CD14-positive monocyte (primary cell): ENCODE data around the gene NEFH. TPM values are rescaled to one million over a fixed set of nuclear protein-coding genes. Genes with fewer than 3 reads are reported as not detected.

Source experiments
- DNase-seq, 3 donors: peaks; one replicate each; pipeline ENCODE4 v3.0.0-alpha.2; 2011 to 2022
- H2AFZ ChIP-seq: 2 replicates; pipeline ENCODE4 v1.6.0; 2012; ENCODE audit warnings: mild to moderate bottlenecking, low read depth, low read length, inconsistent platforms; ENCODE audit not compliant: insufficient read depth, poor library complexity, severe bottlenecking
- H3K27ac ChIP-seq, 2 donors: 1 replicate in 1 of 2; 2 replicates in 1 of 2; pipeline ENCODE4 v1.5.1; 2012 to 2013; ENCODE audit warnings: low read length in 2 of 2, control low read depth in 1 of 2, inconsistent platforms in 1 of 2, low read depth in 1 of 2, mild to moderate bottlenecking in 1 of 2
- H3K27me3 ChIP-seq, 2 donors: one replicate each; pipeline versions ENCODE4 v1.6.0 to v1.6.1; 2011 to 2013; ENCODE audit warnings: low read length in 2 of 2; ENCODE audit not compliant: control insufficient read depth in 2 of 2, insufficient read depth in 2 of 2
- H3K36me3 ChIP-seq, 2 donors: replicated peaks in 1 of 2; 1 replicate in 1 of 2; 2 replicates in 1 of 2; pipeline versions ENCODE4 v1.5.1 to v1.6.1; 2012 to 2013; ENCODE audit warnings: low read length in 2 of 2, control low read depth in 1 of 2, inconsistent platforms in 1 of 2, mild to moderate bottlenecking in 1 of 2; ENCODE audit not compliant: insufficient read depth in 2 of 2, control insufficient read depth in 1 of 2
- H3K4me1 ChIP-seq, 2 donors: 1 replicate in 1 of 2; 2 replicates in 1 of 2; pipeline versions ENCODE4 v1.5.1 to v1.6.1; 2012 to 2013; ENCODE audit warnings: low read length in 2 of 2, control low read depth in 1 of 2, inconsistent platforms in 1 of 2, mild to moderate bottlenecking in 1 of 2, moderate library complexity in 1 of 2; ENCODE audit not compliant: insufficient read depth in 2 of 2, control insufficient read depth in 1 of 2
- H3K4me2 ChIP-seq: replicated peaks from 2 replicates; pipeline ENCODE3; 2012; ENCODE audit warnings: low read length, moderate library complexity, mild to moderate bottlenecking; ENCODE audit not compliant: poor library complexity, severe bottlenecking; ENCODE audit errors: extremely low read depth
- H3K4me3 ChIP-seq, 3 experiments: fragments of 200-600 bp in 1 of 3; sonication (generic) in 1 of 3; replicated peaks in 1 of 3; 1 replicate in 2 of 3; 2 replicates in 1 of 3; pipeline ENCODE4 v1.5.1; 2011 to 2013; ENCODE audit warnings: low read length in 3 of 3, mild to moderate bottlenecking in 3 of 3, control low read depth in 2 of 3, low read depth in 2 of 3, inconsistent platforms in 1 of 3, moderate library complexity in 1 of 3
- H3K79me2 ChIP-seq: 2 replicates; pipeline ENCODE4 v1.6.0; 2012; ENCODE audit warnings: mild to moderate bottlenecking, control low read depth, inconsistent platforms, low read length, moderate library complexity; ENCODE audit not compliant: insufficient read depth
- H3K9ac ChIP-seq: 2 replicates; pipeline ENCODE4 v1.6.0; 2017; ENCODE audit warnings: low read length, mild to moderate bottlenecking; ENCODE audit not compliant: insufficient read depth, poor library complexity, severe bottlenecking
- H3K9me3 ChIP-seq, 2 donors: replicated peaks in 1 of 2; 1 replicate in 1 of 2; 2 replicates in 1 of 2; pipeline versions ENCODE4 v1.5.1 to v1.6.1; 2012 to 2013; ENCODE audit warnings: low read length in 2 of 2, control low read depth in 1 of 2; ENCODE audit not compliant: control insufficient read depth in 1 of 2, insufficient read depth in 1 of 2
- H4K20me1 ChIP-seq: 2 replicates; pipeline ENCODE4 v1.6.0; 2012; ENCODE audit warnings: mild to moderate bottlenecking, low read length, control low read depth, moderate library complexity; ENCODE audit not compliant: insufficient read depth
- H3K27ac Mint-ChIP-seq, 7 donors: one replicate each; pipeline ENCODE4 v1.8.0; 2020; ENCODE audit warnings: mild to moderate bottlenecking in 7 of 7, mixed read lengths in 7 of 7, moderate library complexity in 6 of 7, inconsistent platforms in 2 of 7
- H3K27me3 Mint-ChIP-seq, 3 donors: one replicate each; pipeline ENCODE4 v1.8.0; 2021 to 2022; ENCODE audit warnings: low read depth in 3 of 3, mild to moderate bottlenecking in 3 of 3, mixed read lengths in 3 of 3, moderate library complexity in 3 of 3, inconsistent platforms in 1 of 3
- H3K36me3 Mint-ChIP-seq, 2 donors: one replicate each; pipeline ENCODE4 v1.8.0; 2020; ENCODE audit warnings: mixed read lengths in 2 of 2, inconsistent platforms in 1 of 2, mild to moderate bottlenecking in 1 of 2
- H3K4me1 Mint-ChIP-seq: one replicate; pipeline ENCODE4 v1.8.0; 2020; ENCODE audit warnings: mild to moderate bottlenecking, mixed read lengths
- H3K4me3 Mint-ChIP-seq, 2 donors: one replicate each; pipeline ENCODE4 v1.8.0; 2020; ENCODE audit warnings: mild to moderate bottlenecking in 2 of 2, mixed read lengths in 2 of 2, moderate library complexity in 1 of 2
- H3K9me3 Mint-ChIP-seq, 7 donors: one replicate each; pipeline ENCODE4 v1.8.0; 2020 to 2022; ENCODE audit warnings: mixed read lengths in 7 of 7, mild to moderate bottlenecking in 6 of 7, moderate library complexity in 6 of 7, inconsistent platforms in 2 of 7
- WGBS: methylation state at CpG from one replicate; pipeline ENCODE4 v1.1.5; 2013; ENCODE audit warnings: missing lambda C conversion rate; ENCODE audit not compliant: insufficient coverage; 5-methylcytosine and 5-hydroxymethylcytosine counted together
- intact Hi-C, 2 donors: fragments of 100-400 bp; cut with micrococcal nuclease; formaldehyde crosslinking; loops; one replicate each; pipeline versions ENCODE4 v1.15.0 to v1.15.1; 2023
- polyA plus RNA-seq, 3 donors: library from polyadenylated mRNA; depleted of rRNA in 1 of 3; unstranded in 2 of 3; stranded (reverse) in 1 of 3; fragments of 300-500 nt in 2 of 3; fragments of >200 nt in 1 of 3; fragmentation: Illumina TruSeq in 2 of 3; gene quantifications; 1 replicate in 2 of 3; 2 replicates in 1 of 3; pipeline ENCODE4 v1.2.3, GENCODE V29; 2012 to 2021
- TF ChIP-seq, protein P1 (sequence below): fragments of 200-600 bp; IDR thresholded peaks from one replicate; pipeline ENCODE4 v1.8.0; 2022; ENCODE audit warnings: antibody characterized with exemption, mild to moderate bottlenecking

NEFH gene
- polyA plus RNA-seq, 3 donors, result 0.20 to 1.2 (median 0.74) TPM

DNA sequence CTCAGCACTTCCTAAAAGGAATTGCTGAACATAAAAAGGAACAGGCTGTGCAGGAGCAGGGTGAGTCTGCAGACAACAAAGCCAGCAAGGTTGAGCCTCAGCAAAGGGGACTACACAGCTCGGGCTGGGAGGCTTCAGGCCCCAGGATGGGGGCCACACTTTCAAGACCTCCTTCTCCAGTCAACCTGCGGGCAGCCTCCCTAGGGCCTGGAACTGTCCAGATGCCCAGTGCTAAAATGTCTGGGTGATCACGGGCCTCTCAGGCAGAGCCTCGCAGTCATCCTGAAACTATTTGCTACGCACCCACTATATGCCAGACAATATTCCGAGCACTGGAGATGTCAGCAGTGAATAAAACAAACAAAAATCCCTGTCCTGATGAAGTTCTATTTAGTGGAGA lies 3.9 kb upstream of the NEFH start:
- no peak for DNase-seq
- peaks cover 0 to 11% (median 4%) of the 10 kb centered on the region in 7 donors for H3K9me3 Mint-ChIP-seq
- Histone ChIP-seq H3K4me3 (no peak overlapping the region), H3K4me1 (peaks cover 10 to 34% of the 10 kb centered on the region in 2 donors), H3K79me2 (no peaks in the 10 kb centered on the region), H3K36me3 (no peaks in the 10 kb centered on the region), H3K9ac (no peak overlapping the region), H3K27me3 (peaks cover 15 to 32% of the 10 kb centered on the region in 2 donors), H3K9me3 (peaks cover 0 to 17% of the 10 kb centered on the region in 2 donors), H4K20me1 (peaks cover 21% of the 10 kb centered on the region), H3K27ac (no peak overlapping the region), H3K4me2 (no peak overlapping the region), H2AFZ (no peak overlapping the region)
- peaks cover 30 to 50% (median 39%) of the 10 kb centered on the region in 3 donors for H3K27me3 Mint-ChIP-seq
- H3K27ac Mint-ChIP-seq, result peak overlapping the region in 1 of 7 donors; percentile 57
- H3K4me3 Mint-ChIP-seq, result no peak overlapping the region
- intact Hi-C loops, result no loop called here
- peaks cover 2 to 6% of the 10 kb centered on the region in 2 donors for H3K36me3 Mint-ChIP-seq
- 86% methylated on average over 2 of the region's 6 CpGs for whole genome bisulfite sequencing
- peaks cover 23% of the 10 kb centered on the region for H3K4me1 Mint-ChIP-seq
- TF ChIP-seq, protein P1, sequence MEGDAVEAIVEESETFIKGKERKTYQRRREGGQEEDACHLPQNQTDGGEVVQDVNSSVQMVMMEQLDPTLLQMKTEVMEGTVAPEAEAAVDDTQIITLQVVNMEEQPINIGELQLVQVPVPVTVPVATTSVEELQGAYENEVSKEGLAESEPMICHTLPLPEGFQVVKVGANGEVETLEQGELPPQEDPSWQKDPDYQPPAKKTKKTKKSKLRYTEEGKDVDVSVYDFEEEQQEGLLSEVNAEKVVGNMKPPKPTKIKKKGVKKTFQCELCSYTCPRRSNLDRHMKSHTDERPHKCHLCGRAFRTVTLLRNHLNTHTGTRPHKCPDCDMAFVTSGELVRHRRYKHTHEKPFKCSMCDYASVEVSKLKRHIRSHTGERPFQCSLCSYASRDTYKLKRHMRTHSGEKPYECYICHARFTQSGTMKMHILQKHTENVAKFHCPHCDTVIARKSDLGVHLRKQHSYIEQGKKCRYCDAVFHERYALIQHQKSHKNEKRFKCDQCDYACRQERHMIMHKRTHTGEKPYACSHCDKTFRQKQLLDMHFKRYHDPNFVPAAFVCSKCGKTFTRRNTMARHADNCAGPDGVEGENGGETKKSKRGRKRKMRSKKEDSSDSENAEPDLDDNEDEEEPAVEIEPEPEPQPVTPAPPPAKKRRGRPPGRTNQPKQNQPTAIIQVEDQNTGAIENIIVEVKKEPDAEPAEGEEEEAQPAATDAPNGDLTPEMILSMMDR, result no peak

DNA sequence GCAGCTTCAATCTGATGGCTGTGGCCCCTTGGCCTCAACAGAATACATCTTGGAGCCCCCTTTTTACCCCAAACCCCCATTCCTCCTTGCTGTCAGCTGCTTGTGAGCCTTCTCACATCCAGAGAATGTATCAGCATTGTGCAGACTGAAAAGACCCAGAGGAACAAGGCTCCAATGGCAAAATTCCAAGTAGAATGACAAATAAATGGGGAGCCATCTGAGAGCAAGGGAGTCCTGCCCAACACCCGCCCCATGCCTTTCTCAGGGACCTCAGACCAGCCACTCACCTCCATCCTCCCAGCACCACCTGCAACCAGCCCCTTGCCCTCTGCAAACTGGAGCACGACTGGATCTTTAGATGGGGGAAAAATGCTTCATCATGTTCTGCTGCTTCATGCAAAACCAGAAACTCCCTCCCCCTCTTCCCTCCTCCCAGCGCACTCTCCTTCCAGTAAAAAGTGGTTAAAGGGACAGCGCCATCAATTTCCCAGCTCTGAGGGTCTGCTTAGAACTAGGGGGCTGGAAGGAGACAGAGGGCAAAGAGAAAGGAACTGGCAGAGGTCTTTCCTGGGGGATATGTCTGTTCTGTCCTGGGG lies 2.2 kb upstream of the NEFH start:
- DNase-seq, result no peak
- Histone ChIP-seq H3K4me2 (no peak overlapping the region), H3K9ac (no peak overlapping the region), H3K36me3 (no peaks in the 10 kb centered on the region), H3K27me3 (peaks cover 15 to 39% of the 10 kb centered on the region in 2 donors), H3K27ac (no peak overlapping the region), H3K79me2 (no peaks in the 10 kb centered on the region), H3K9me3 (peaks cover 0 to 17% of the 10 kb centered on the region in 2 donors), H2AFZ (no peak overlapping the region), H3K4me3 (no peak overlapping the region), H4K20me1 (peaks cover 21% of the 10 kb centered on the region), H3K4me1 (peaks cover 22 to 46% of the 10 kb centered on the region in 2 donors)
- TF ChIP-seq, protein P1, result no peak
- WGBS, result 14% methylated on average over 1 of the region's 4 CpGs
- Mint-ChIP-seq H3K27ac (no peak overlapping the region), H3K4me3 (peak overlapping the region in 1 of 2 donors; percentile 88), H3K36me3 (peaks cover 2 to 6% of the 10 kb centered on the region in 2 donors), H3K27me3 (peaks cover 40 to 62% (median 47%) of the 10 kb centered on the region in 3 donors), H3K4me1 (peaks cover 34% of the 10 kb centered on the region), H3K9me3 (peaks cover 0 to 16% (median 6%) of the 10 kb centered on the region in 7 donors)
- intact Hi-C loops, result no loop called here
